Stimulated activated CD8-positive, alpha-beta memory T cell treated with anti-CD3 and anti-CD28 coated beads, Interleukin-15, amount 100 ng/mL, for 24 hours (primary cell): Measurements from ENCODE around the gene LDB3.

ENCODE experiments used
- DNase-seq: peaks from one replicate; pipeline ENCODE4 v3.0.0-alpha.2; 2020; ENCODE audit warnings: low read depth

The LDB3 gene

DNA sequence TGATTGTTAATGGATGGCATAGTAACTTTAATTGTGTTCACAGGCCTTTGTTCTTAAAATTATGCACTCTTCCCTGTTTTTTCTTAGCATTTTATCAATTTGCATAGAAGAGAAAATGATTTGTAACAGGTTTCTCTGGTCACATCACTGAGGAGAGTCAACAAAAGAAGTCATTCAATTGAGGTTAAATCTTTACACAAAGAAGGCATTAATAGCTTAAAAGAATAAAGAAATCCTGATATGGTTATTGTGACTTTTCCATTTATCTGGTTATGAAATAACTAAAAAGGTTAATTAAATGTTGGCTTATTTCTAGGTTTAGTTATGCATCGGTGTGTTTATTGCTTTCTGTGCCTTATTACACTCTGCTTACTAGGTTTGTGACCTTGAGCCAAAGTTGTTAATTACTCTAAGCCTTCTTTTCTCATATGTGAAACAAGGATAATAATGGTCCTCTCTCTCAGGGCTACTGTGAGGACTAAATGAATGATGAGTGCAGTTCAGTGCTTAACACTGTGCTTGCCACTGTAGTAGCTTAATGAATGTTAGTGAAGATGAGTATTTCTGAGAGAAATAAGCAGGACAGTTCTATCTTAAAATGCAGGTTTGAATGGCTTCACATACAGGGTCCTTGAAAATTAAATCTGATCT is 100.2 kb downstream of the LDB3 start:
- DNase-seq = no peak

DNA sequence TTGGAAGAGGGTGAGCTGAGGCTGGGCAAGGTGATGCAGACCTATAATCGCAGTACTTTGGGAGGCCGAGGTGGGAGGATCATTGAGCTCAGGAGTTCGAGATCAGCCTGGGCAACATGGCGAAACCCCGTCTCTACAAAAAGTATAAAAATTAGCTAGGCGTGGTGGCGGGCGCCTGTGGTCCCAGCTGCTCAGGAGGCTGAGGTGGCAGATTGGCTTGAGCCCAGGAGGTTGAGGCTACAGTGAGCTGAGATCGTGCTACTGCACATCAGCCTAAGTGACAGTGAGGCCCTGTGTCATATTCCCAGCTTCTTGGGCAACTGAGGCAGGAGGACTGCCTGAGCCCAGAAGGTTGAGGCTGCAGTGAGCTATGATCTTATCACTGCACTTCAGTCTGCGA is 101.7 kb downstream of the LDB3 start:
- no peak for DNase-seq

- no peak for DNase-seq
Observed at GRCh38 chr10:86770412-86770960, 102.2 kb downstream of the LDB3 start.

DNA sequence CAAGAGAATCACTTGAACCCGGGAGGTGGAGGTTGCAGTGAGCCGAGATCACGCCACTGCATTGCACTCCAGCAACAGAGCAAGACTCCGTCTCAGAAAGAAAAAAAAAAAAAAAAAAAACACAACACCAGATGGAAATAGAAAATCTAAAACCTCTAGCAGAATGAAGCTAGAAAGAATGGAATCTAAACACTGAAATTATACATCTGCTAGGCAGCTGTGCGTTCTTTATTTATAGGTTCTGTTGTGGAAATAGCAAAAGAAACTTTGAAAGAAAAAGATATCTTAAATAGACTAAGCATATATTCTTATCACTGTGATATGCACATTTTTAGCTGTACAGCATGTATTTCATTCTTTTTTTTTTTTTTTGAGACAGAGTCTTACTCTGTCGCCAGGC is 105.2 kb downstream of the LDB3 start:
- no peak for DNase-seq

DNA sequence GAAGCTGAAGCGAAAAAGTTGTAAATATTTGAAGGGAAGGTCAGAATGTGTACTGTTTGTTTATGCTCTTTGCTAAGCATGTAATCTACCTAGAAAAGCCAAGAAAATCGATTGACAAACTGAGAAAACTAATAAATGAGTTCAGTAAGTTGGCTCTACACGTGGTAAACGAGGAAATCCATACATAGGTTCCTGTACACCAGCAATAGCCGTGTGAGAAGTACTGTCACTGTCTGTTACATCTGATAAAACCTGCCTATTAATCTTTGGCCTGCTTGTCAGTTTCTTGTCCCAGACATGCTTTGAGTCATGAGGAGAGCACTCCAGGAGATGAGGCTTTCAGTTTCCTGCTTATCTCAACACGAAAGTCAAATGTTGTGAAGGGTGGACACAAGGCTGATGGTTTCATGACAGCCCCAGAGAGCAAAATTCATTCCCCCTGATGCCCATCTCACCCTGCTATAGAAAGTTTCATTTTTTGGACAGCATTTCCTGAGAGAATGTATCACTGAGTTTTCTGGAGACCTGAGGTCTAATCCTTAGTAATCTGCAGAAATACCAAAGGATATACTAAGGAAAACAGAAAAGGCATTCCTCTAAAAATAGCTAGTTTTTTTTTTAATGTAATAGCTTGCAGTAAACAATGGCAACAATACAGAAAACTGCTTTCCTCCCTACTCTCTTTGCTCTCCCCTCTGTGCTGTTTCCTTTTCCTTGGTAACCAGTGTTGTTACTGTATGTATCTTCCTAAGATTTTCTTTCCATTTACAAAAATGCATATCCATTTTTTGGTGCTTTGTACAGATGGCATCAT is 107.0 kb downstream of the LDB3 start:
- DNase-seq = no peak

- no peak for DNase-seq
Observed at GRCh38 chr10:86775870-86776180, 107.5 kb downstream of the LDB3 start.

DNA sequence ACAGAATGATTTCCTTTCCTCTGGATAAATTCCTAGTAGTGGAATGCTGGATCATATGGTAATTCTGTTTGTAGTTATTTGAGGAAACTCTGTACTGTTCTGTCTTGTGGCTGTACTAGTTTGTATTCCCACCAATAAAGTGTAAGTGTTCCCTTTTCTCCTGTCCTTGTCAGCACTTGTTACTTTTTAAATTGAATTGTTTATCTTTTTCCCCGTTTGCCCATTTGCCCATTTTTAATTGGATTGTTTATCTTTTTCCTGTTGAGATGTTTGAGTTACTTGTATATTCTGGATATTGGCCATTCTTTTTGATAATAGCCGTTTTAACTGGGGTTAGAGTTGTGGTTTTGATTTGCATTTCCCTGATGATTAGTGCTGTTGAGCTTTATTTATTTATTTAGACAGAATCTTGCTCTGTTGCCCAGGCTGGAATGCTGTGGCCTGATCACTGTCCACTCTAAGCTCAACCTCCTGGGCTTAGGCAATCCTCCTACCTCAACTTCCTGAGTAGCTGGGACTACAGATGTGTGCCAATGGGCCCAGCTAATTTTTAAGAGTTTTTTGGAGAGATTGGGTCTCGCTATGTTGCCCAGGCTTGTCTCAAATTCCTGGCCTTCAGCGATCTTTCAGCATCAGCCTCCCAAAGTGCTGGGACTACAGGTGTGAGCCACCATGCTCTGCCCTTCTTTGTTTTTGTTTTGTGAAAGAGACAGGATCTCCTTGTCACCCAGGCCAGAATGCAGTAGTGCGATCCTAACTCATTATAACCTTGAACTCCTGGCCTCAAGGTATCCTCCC is 111.1 kb downstream of the LDB3 start:
- DNase-seq = no peak

GRCh38 chr10:86782701-86783418 is 114.5 kb downstream of the LDB3 start:
- DNase-seq = no peak

GRCh38 chr10:86785037-86785436 is 116.7 kb downstream of the LDB3 start:
- no peak for DNase-seq
